H1 (cell line): ENCODE data around the gene TDP1. TPM values are rescaled to one million over a fixed set of nuclear protein-coding genes. Genes with fewer than 3 reads are reported as not detected.

Experiments used
- CTCF ChIA-PET: fragments of 300-600 bp; sonication (Branson Sonifier 250); formaldehyde crosslinking; loops from one replicate; lab custom pipeline; 2021; ENCODE audit not compliant: partially characterized antibody; lab: Charles Lee
- POLR2A ChIA-PET: fragments of 300-600 bp; sonication (Branson Sonifier 250); formaldehyde crosslinking; loops from one replicate; lab custom pipeline; 2021; ENCODE audit warnings: inconsistent platforms; ENCODE audit not compliant: partially characterized antibody; lab: Charles Lee
- DNase-seq, 2 experiments: peaks; one replicate each; pipeline versions ENCODE4 v3.0.0 to v3.0.0-alpha.2; 2010 to 2022; ENCODE audit warnings: low spot score in 2 of 2, low read depth in 1 of 2, mixed read lengths in 1 of 2
- FAIRE-seq: peaks from 2 replicates; lab custom pipeline; 2011; peaks lifted over from hg19 to GRCh38; lab: Jason Lieb, UNC
- H2AFZ ChIP-seq: 2 replicates; pipeline ENCODE4 v1.8.1; 2012; ENCODE audit warnings: low read length, inconsistent platforms
- H2AK5ac ChIP-seq: 2 replicates; pipeline ENCODE4 v1.6.1; 2013; ENCODE audit warnings: low read depth, low read length
- H2BK120ac ChIP-seq: replicated peaks from 2 replicates; pipeline ENCODE3; 2013; ENCODE audit warnings: low read depth, low read length, inconsistent platforms
- H2BK12ac ChIP-seq: 2 replicates; pipeline ENCODE4 v1.6.1; 2013; ENCODE audit warnings: low read depth, low read length
- H2BK15ac ChIP-seq: 2 replicates; pipeline ENCODE4 v1.6.1; 2013; ENCODE audit warnings: low read length
- H2BK20ac ChIP-seq: 2 replicates; pipeline ENCODE4 v1.6.1; 2013; ENCODE audit warnings: low read length
- H2BK5ac ChIP-seq: 2 replicates; pipeline ENCODE4 v1.6.1; 2013; ENCODE audit warnings: low read depth, low read length
- H3K14ac ChIP-seq: 2 replicates; pipeline ENCODE4 v1.6.1; 2013; ENCODE audit warnings: inconsistent platforms; ENCODE audit not compliant: insufficient read length
- H3K18ac ChIP-seq: 2 replicates; pipeline ENCODE4 v1.6.1; 2013; ENCODE audit warnings: low read length; ENCODE audit errors: extremely low read depth
- H3K23ac ChIP-seq: 2 replicates; pipeline ENCODE4 v1.6.1; 2013; ENCODE audit warnings: inconsistent platforms; ENCODE audit not compliant: insufficient read length
- H3K23me2 ChIP-seq: 2 replicates; pipeline ENCODE4 v1.6.1; 2013; ENCODE audit warnings: low read depth, low read length
- H3K27ac ChIP-seq: 2 replicates; pipeline ENCODE4 v1.6.1; 2011; ENCODE audit warnings: low read depth, low read length, inconsistent platforms
- H3K27me3 ChIP-seq, 4 experiments: replicated peaks in 1 of 4; 1 replicate in 1 of 4; 2 replicates in 3 of 4; pipeline versions ENCODE4 v1.6.1 to v1.8.1; 2011 to 2013; ENCODE audit warnings: low read length in 3 of 4, mild to moderate bottlenecking in 3 of 4, inconsistent platforms in 2 of 4, mixed read lengths in 2 of 4, moderate library complexity in 1 of 4; ENCODE audit not compliant: control insufficient read depth in 3 of 4, insufficient read depth in 3 of 4; ENCODE audit errors: extremely low read depth in 1 of 4
- H3K36me3 ChIP-seq, 4 experiments: 2 replicates each; pipeline versions ENCODE4 v1.6.1 to v1.8.1; 2011 to 2013; ENCODE audit warnings: mild to moderate bottlenecking in 4 of 4, low read length in 3 of 4, moderate library complexity in 2 of 4, control low read depth in 1 of 4, inconsistent platforms in 1 of 4; ENCODE audit not compliant: insufficient read depth in 4 of 4, control insufficient read depth in 2 of 4
- H3K4ac ChIP-seq: replicated peaks from 2 replicates; pipeline ENCODE3; 2013; ENCODE audit warnings: low read length, low read depth, mixed read lengths, inconsistent platforms; ENCODE audit not compliant: insufficient read length
- H3K4me1 ChIP-seq, 4 experiments: replicated peaks in 1 of 4; 1 replicate in 1 of 4; 2 replicates in 3 of 4; pipeline versions ENCODE4 v1.6.1 to v1.8.1; 2011 to 2013; ENCODE audit warnings: low read length in 3 of 4, inconsistent platforms in 2 of 4, mixed read lengths in 1 of 4; ENCODE audit not compliant: insufficient read depth in 4 of 4, control insufficient read depth in 3 of 4
- H3K4me2 ChIP-seq, 2 experiments: 2 replicates each; pipeline versions ENCODE4 v1.6.1 to v1.8.1; 2011 to 2013; ENCODE audit warnings: low read depth in 2 of 2, low read length in 2 of 2, control low read depth in 1 of 2, inconsistent platforms in 1 of 2, mild to moderate bottlenecking in 1 of 2; ENCODE audit not compliant: insufficient read depth in 1 of 2
- H3K4me3 ChIP-seq, 4 experiments: fragments of 200-600, 300-600 bp in 1 of 4; sonication (generic), shearing (Covaris generic), sonication (Bioruptor Twin) in 1 of 4; 2 replicates each; pipeline versions ENCODE4 v1.5.1 to v1.8.1; 2011 to 2016; ENCODE audit warnings: low read length in 4 of 4, low read depth in 3 of 4, control low read depth in 2 of 4, inconsistent platforms in 2 of 4, mild to moderate bottlenecking in 2 of 4, mixed read lengths in 1 of 4, moderate library complexity in 1 of 4; ENCODE audit not compliant: insufficient read depth in 2 of 4; ENCODE audit errors: extremely low read depth in 1 of 4
- H3K56ac ChIP-seq: replicated peaks from 2 replicates; pipeline ENCODE3; 2013; ENCODE audit warnings: low read depth, mild to moderate bottlenecking, mixed read lengths, low read length, inconsistent platforms; ENCODE audit not compliant: insufficient read length
- H3K79me1 ChIP-seq: 2 replicates; pipeline ENCODE4 v1.6.1; 2013; ENCODE audit warnings: low read depth, low read length, control low read depth
- H3K79me2 ChIP-seq, 2 experiments: 2 replicates each; pipeline versions ENCODE4 v1.6.1 to v1.8.1; 2012 to 2013; ENCODE audit warnings: low read length in 2 of 2, mild to moderate bottlenecking in 2 of 2, inconsistent platforms in 1 of 2; ENCODE audit not compliant: insufficient read depth in 2 of 2, control insufficient read depth in 1 of 2
- H3K9ac ChIP-seq, 4 experiments: replicated peaks in 1 of 4; 1 replicate in 1 of 4; 2 replicates in 3 of 4; pipeline versions ENCODE4 v1.6.1 to v1.8.1; 2011 to 2013; ENCODE audit warnings: low read depth in 3 of 4, low read length in 3 of 4, control low read depth in 2 of 4, mild to moderate bottlenecking in 2 of 4, moderate library complexity in 2 of 4, inconsistent platforms in 1 of 4; ENCODE audit errors: extremely low read depth in 1 of 4
- H3K9me3 ChIP-seq, 2 experiments: 2 replicates each; pipeline versions ENCODE4 v1.6.1 to v1.8.1; 2012 to 2013; ENCODE audit warnings: mild to moderate bottlenecking in 2 of 2, moderate library complexity in 2 of 2, control low read depth in 1 of 2, inconsistent platforms in 1 of 2, low read depth in 1 of 2, low read length in 1 of 2, mixed read lengths in 1 of 2; ENCODE audit not compliant: insufficient read depth in 2 of 2
- H4K20me1 ChIP-seq, 2 experiments: replicated peaks in 1 of 2; 2 replicates each; pipeline versions ENCODE3 to v1.8.1; 2011 to 2013; ENCODE audit warnings: inconsistent platforms in 2 of 2, low read length in 2 of 2, mild to moderate bottlenecking in 1 of 2; ENCODE audit not compliant: insufficient read depth in 2 of 2, control insufficient read depth in 1 of 2
- H4K5ac ChIP-seq: 2 replicates; pipeline ENCODE4 v1.6.1; 2013; ENCODE audit warnings: low read length, low read depth, mixed read lengths, inconsistent platforms; ENCODE audit not compliant: insufficient read length
- H4K8ac ChIP-seq: 2 replicates; pipeline ENCODE4 v1.8.0; 2013; ENCODE audit warnings: mild to moderate bottlenecking, moderate library complexity, low read length, inconsistent platforms; ENCODE audit not compliant: insufficient read depth; ENCODE audit errors: extremely low read depth
- H4K91ac ChIP-seq: replicated peaks from 2 replicates; pipeline ENCODE3; 2013; ENCODE audit warnings: low read length, mixed read lengths, inconsistent platforms; ENCODE audit not compliant: insufficient read length
- CBX5 ChIP-seq: fragments of 300-800, 300-1000 bp; sonication (generic); IDR thresholded peaks from 2 replicates; pipeline ENCODE4 v1.7.1; 2016; ENCODE audit warnings: antibody characterized with exemption, low read length, low read depth
- CBX8 ChIP-seq: fragments of 300-800, 300-1000 bp; sonication (generic); IDR thresholded peaks from 2 replicates; pipeline ENCODE4 v1.7.1; 2016; ENCODE audit warnings: low read depth, low read length, borderline replicate concordance
- CHD2 ChIP-seq: IDR thresholded peaks from 2 replicates; pipeline ENCODE4 v1.6.1; 2012; ENCODE audit warnings: low read length, improper control_type of control experiment
- KDM5A ChIP-seq: fragments of 200-600 bp; IDR thresholded peaks from 2 replicates; pipeline ENCODE4 v1.7.1; 2012; ENCODE audit warnings: mild to moderate bottlenecking, low read length, inconsistent platforms, mixed read lengths
- RBBP5 ChIP-seq: IDR thresholded peaks from 2 replicates; pipeline ENCODE4 v1.7.1; 2012; ENCODE audit warnings: low read depth, mild to moderate bottlenecking, inconsistent platforms, low read length, moderate library complexity, borderline replicate concordance
- RFX5 ChIP-seq: IDR thresholded peaks from 2 replicates; pipeline ENCODE4 v1.6.1; 2011; ENCODE audit warnings: low read depth, low read length, improper control_type of control experiment, borderline replicate concordance
- SAP30 ChIP-seq: fragments of 300-600 bp; sonication (generic); IDR thresholded peaks from 2 replicates; pipeline ENCODE4 v1.7.1; 2012; ENCODE audit warnings: low read length, moderate library complexity, mild to moderate bottlenecking, inconsistent platforms; ENCODE audit not compliant: insufficient read depth, insufficient replicate concordance
- SP2 ChIP-seq: IDR thresholded peaks from 2 replicates; pipeline ENCODE4 v1.6.1; 2012; ENCODE audit warnings: mild to moderate bottlenecking, low read length, inconsistent platforms
- SUZ12 ChIP-seq: fragments of 200-600 bp; sonication (generic); IDR thresholded peaks from 2 replicates; pipeline ENCODE4 v1.6.1; 2012; ENCODE audit warnings: mild to moderate bottlenecking, inconsistent platforms, low read length, moderate library complexity, mixed read lengths
- WGBS, 2 experiments: shearing (Covaris generic) in 1 of 2; methylation state at CpG; one replicate each; pipeline versions ENCODE4 v1.1.6 to v1.1.7; 2013 to 2015; ENCODE audit warnings: low lambda C conversion rate in 2 of 2, mixed read lengths in 2 of 2, inconsistent platforms in 1 of 2, low coverage in 1 of 2, missing lambda C conversion rate in 1 of 2; ENCODE audit not compliant: insufficient replicate concordance in 2 of 2, insufficient coverage in 1 of 2, insufficient read length in 1 of 2; ENCODE audit errors: extremely low coverage in 1 of 2, missing lambda C conversion rate in 1 of 2; 5-methylcytosine and 5-hydroxymethylcytosine counted together
- polyA plus RNA-seq, 7 experiments: library from polyadenylated mRNA; depleted of rRNA in 3 of 7; stranded (reverse) in 5 of 7; unstranded in 2 of 7; fragments of >200 nt in 5 of 7; fragments of 200-250 nt in 2 of 7; gene quantifications; 1 replicate in 5 of 7; 2 replicates in 1 of 7; 4 replicates in 1 of 7; pipeline versions ENCODE4 v1.2.1 to v1.2.3, GENCODE V29; 2011 to 2013; ENCODE audit warnings: missing spikeins in 2 of 7, mixed read lengths in 2 of 7
- total RNA-seq: library from RNA; stranded (reverse); fragmentation: NEBNext Ultra II Directional; extraction: Animal tissue kit (Norgen Biotek cat#: 25700); gene quantifications from 2 replicates; pipeline ENCODE4 v1.2.1, GENCODE V29; 2021
- TF ChIP-seq, protein P1 (sequence below): IDR thresholded peaks from 2 replicates; pipeline ENCODE4 v1.6.1; 2012; ENCODE audit warnings: inconsistent platforms

Gene TDP1
- total and polyA plus RNA-seq, 2 of the 8 experiments (the other 6 are each of a cell fraction or from before 2014, with no cell fraction given) = 32.2 to 69.9 TPM

DNA sequence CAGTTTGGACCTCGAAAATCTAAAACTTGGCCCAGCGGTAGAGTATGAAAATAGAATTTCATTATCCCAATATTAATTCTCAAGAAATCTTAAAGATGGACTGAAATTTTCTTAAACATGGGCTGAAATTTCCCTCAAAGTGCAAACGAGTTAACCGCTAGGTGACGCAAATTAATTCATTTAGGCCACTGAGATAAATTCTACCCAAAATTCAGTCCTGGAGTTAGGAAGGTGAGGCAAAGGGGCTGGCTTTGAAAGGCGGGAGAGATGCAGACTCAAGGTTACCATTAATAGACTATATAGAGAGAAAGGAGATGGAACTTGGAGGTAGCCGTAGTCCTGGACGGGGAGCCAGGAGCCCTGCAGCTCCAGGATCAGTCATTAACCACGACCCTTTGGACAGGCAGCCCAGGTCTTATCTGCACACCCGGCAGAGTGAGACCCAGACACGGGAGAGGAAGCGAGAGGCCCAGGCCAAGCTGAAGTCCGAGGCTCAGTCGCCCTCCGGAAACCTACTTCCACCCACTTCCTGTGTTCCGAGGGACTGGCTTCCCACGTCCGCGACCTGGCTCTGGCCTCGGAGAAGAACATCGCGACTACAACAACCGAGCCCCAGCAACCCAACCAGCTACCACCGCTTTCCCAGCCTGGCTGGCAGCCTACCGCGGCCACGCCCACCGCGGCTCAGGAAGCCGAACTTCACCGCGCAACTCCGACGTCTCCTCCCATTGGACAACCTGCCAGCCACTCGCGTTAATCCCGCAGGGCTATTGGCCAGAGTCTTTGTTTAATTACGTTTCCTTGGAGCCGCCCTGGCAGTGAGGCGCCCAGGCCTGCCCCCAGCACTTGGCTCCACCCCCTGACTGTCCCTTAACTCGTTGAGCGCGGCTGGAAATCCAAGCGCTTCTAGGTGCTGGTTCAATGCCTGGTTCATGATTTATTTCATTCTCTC is 1.4 kb upstream of the TDP1 start, which contains the start of gene EFCAB11:
EFCAB11 (minus strand) TSS at position 661 of the 952 bp plus-strand sequence; CDS start at position 591, 70 bp downstream.
- no peak within 1 kb of the TSS; the same call in 1 of the 2 replicates for H2BK12ac ChIP-seq
- peak within 1 kb of the TSS; percentile 65 to 84 (median 73) for H3K9ac ChIP-seq
- H2BK120ac ChIP-seq = no peak within 1 kb of the TSS
- peak within 1 kb of the TSS; percentile 83 to 99 for H3K4me2 ChIP-seq
- H2BK5ac ChIP-seq = no peak within 1 kb of the TSS
- no peak within 1 kb of the TSS for H3K14ac ChIP-seq
- peaks cover 0 to 16% (median under 1%) of the 10 kb centered on the region in 4 experiments; a peak in 3 of 8 replicates for H3K36me3 ChIP-seq
- peak; percentile 93 to 96 for DNase-seq
- H4K5ac ChIP-seq = peak within 1 kb of the TSS; percentile 69
- peaks cover 0 to 4% of the 10 kb centered on the region in 2 experiments for H4K20me1 ChIP-seq
- ChIA-PET POLR2A (interaction anchor here (1.1 to 2.7 kb wide), 3 partner anchors 15 to 303 kb away, joined by 3 to 12 read pairs (median 5); no protein-coding TSS in a partner anchor), CTCF (interaction anchor here (0.7 to 5.0 kb wide), 10 partner anchors 11 to 233 kb away, joined by 3 to 35 read pairs (median 3); no protein-coding TSS in a partner anchor)
- H3K4me3 ChIP-seq = peak within 1 kb of the TSS; percentile 80 to 92 (median 86)
- H3K4ac ChIP-seq = no peak within 1 kb of the TSS
- peaks cover 8% of the 10 kb centered on the region for H3K23me2 ChIP-seq
- H3K18ac ChIP-seq = peak within 1 kb of the TSS; percentile 44
- H3K56ac ChIP-seq = peak within 1 kb of the TSS; percentile 63
- peak within 1 kb of the TSS; percentile 73 for H3K27ac ChIP-seq
- H3K27me3 ChIP-seq = no peaks in the 10 kb centered on the region
- H3K23ac ChIP-seq = no peak within 1 kb of the TSS
- WGBS, 2 experiments = 3% methylated on average over 44 of the region's 44 CpGs; no CpG with 5 or more reads in 1 of the 2 experiments
- FAIRE-seq = peak; percentile 97
- H2BK20ac ChIP-seq = no peak within 1 kb of the TSS
- no peak within 1 kb of the TSS for H2AK5ac ChIP-seq
- H2BK15ac ChIP-seq = peak within 1 kb of the TSS; percentile 83; the same call in 1 of the 2 replicates
- H3K9me3 ChIP-seq = no peaks in the 10 kb centered on the region
- H4K91ac ChIP-seq = no peak within 1 kb of the TSS
- H3K79me1 ChIP-seq = peaks cover 2% of the 10 kb centered on the region; the same call in 1 of the 2 replicates
- H4K8ac ChIP-seq = no peak within 1 kb of the TSS
- H2AFZ ChIP-seq = peak within 1 kb of the TSS; percentile 87
- peaks cover 0 to 17% of the 10 kb centered on the region in 2 experiments; a peak in 2 of 4 replicates for H3K79me2 ChIP-seq
- H3K4me1 ChIP-seq = peaks cover 0 to 3% (median under 1%) of the 10 kb centered on the region in 4 experiments; a peak in 3 of 7 replicates
- TF ChIP-seq CHD2 = peak; percentile 86
- no peak for TF ChIP-seq RBBP5
- no peak for TF ChIP-seq CBX5
- TF ChIP-seq, protein P1, sequence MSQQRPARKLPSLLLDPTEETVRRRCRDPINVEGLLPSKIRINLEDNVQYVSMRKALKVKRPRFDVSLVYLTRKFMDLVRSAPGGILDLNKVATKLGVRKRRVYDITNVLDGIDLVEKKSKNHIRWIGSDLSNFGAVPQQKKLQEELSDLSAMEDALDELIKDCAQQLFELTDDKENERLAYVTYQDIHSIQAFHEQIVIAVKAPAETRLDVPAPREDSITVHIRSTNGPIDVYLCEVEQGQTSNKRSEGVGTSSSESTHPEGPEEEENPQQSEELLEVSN = no peak
- TF ChIP-seq SUZ12 = no peak
- peak; percentile 71 for TF ChIP-seq SAP30
- no peak for TF ChIP-seq CBX8
- no peak for TF ChIP-seq RFX5
- peak; percentile 59 for TF ChIP-seq SP2
- no peak for TF ChIP-seq KDM5A
